HEK293 (cell line): Measurements from ENCODE around the gene SRC.

ENCODE experiments used
- CTCF ChIP-seq: fragments of 450-650 bp; formaldehyde crosslinking; IDR thresholded peaks from 2 replicates; pipeline ENCODE4 v1.5.1; 2016; ENCODE audit warnings: missing biosample characterization, missing genetic modification characterization
- REST ChIP-seq: fragments of 450-650 bp; formaldehyde crosslinking; IDR thresholded peaks from 2 replicates; pipeline ENCODE4 v1.5.1; 2016; ENCODE audit warnings: missing biosample characterization, missing genetic modification characterization
- YY1 ChIP-seq: fragments of 450-650 bp; formaldehyde crosslinking; IDR thresholded peaks from 2 replicates; pipeline ENCODE4 v1.5.1; 2018; ENCODE audit warnings: missing biosample characterization, missing genetic modification characterization
- ZBTB7A ChIP-seq: fragments of 450-650 bp; formaldehyde crosslinking; IDR thresholded peaks from 2 replicates; pipeline ENCODE4 v1.5.1; 2016; ENCODE audit warnings: low read depth, missing biosample characterization, missing genetic modification characterization
- ZFP3 ChIP-seq: fragments of 450-650 bp; formaldehyde crosslinking; IDR thresholded peaks from 2 replicates; pipeline ENCODE4 v1.5.1; 2016; ENCODE audit warnings: low read depth, missing biosample characterization, missing genetic modification characterization
- ZNF155 ChIP-seq: fragments of 450-650 bp; formaldehyde crosslinking; IDR thresholded peaks from 2 replicates; pipeline ENCODE4 v1.5.1; 2016; ENCODE audit warnings: missing biosample characterization, missing genetic modification characterization
- ZNF449 ChIP-seq: fragments of 450-650 bp; formaldehyde crosslinking; IDR thresholded peaks from 2 replicates; pipeline ENCODE4 v1.5.1; 2017; ENCODE audit warnings: missing biosample characterization, mild to moderate bottlenecking, missing genetic modification characterization, moderate library complexity
- TF ChIP-seq, protein P1 (sequence below): fragments of 450-650 bp; formaldehyde crosslinking; IDR thresholded peaks from 2 replicates; pipeline ENCODE4 v1.5.1; 2016; ENCODE audit warnings: missing biosample characterization, missing genetic modification characterization

- TF ChIP-seq ZFP3 (tag by site-specific recombination) (no peak), CTCF (tag by site-specific recombination) (no peak), REST (tag by site-specific recombination) (no peak), ZBTB7A (no peak), ZNF449 (tag by site-specific recombination) (no peak), ZNF155 (no peak), YY1 (tag by site-specific recombination) (no peak)
- TF ChIP-seq, protein P1, sequence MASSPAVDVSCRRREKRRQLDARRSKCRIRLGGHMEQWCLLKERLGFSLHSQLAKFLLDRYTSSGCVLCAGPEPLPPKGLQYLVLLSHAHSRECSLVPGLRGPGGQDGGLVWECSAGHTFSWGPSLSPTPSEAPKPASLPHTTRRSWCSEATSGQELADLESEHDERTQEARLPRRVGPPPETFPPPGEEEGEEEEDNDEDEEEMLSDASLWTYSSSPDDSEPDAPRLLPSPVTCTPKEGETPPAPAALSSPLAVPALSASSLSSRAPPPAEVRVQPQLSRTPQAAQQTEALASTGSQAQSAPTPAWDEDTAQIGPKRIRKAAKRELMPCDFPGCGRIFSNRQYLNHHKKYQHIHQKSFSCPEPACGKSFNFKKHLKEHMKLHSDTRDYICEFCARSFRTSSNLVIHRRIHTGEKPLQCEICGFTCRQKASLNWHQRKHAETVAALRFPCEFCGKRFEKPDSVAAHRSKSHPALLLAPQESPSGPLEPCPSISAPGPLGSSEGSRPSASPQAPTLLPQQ (tag by site-specific recombination): no peak
These were observed 4.9 kb upstream of the SRC start for GRCh38 chr20:37340998-37341397.
